Memory B cell (primary cell): ENCODE data around the gene GBA3.

Experiments used
- ATAC-seq: fragments of 150-1000 bp; cut with Tn5 transposase; 2 replicates; pipeline ENCODE4 v1.10.0; 2021; ENCODE audit warnings: low read depth, mild to moderate bottlenecking, moderate library complexity
- DNase-seq, 2 donors: peaks; one replicate each; pipeline ENCODE4 v3.0.0; 2022; ENCODE audit warnings: low spot score in 2 of 2
- H3K27ac Mint-ChIP-seq: one replicate; pipeline ENCODE4 v1.8.0; 2022; ENCODE audit warnings: mild to moderate bottlenecking, moderate library complexity, mixed read lengths
- H3K27me3 Mint-ChIP-seq: one replicate; pipeline ENCODE4 v1.8.0; 2022; ENCODE audit warnings: mixed read lengths
- H3K36me3 Mint-ChIP-seq: one replicate; pipeline ENCODE4 v1.8.0; 2022; ENCODE audit warnings: mild to moderate bottlenecking, mixed read lengths
- H3K4me1 Mint-ChIP-seq: one replicate; pipeline ENCODE4 v1.8.0; 2022; ENCODE audit warnings: mixed read lengths
- H3K4me3 Mint-ChIP-seq: one replicate; pipeline ENCODE4 v1.8.0; 2022; ENCODE audit warnings: mild to moderate bottlenecking, moderate library complexity, mixed read lengths
- H3K9me3 Mint-ChIP-seq: one replicate; pipeline ENCODE4 v1.8.0; 2022; ENCODE audit warnings: mixed read lengths

GBA3 gene

GRCh38 chr4:22677780-22678179, 15.0 kb upstream of the GBA3 start:
- Mint-ChIP-seq H3K27ac (no peak overlapping the region), H3K4me3 (no peak overlapping the region), H3K27me3 (no peaks in the 10 kb centered on the region), H3K4me1 (no peaks in the 10 kb centered on the region), H3K9me3 (peaks cover 7% of the 10 kb centered on the region), H3K36me3 (no peaks in the 10 kb centered on the region)
- DNase-seq, result no peak
- ATAC-seq, result no peak

GRCh38 chr4:22678940-22679854, 13.5 kb upstream of the GBA3 start:
- ATAC-seq, result no peak
- no peaks in the 10 kb centered on the region for H3K27me3 Mint-ChIP-seq
- DNase-seq, result no peak
- H3K4me3 Mint-ChIP-seq, result no peak overlapping the region
- peaks cover 6% of the 10 kb centered on the region for H3K9me3 Mint-ChIP-seq
- no peak overlapping the region for H3K27ac Mint-ChIP-seq
- no peaks in the 10 kb centered on the region for H3K4me1 Mint-ChIP-seq
- H3K36me3 Mint-ChIP-seq, result no peaks in the 10 kb centered on the region

GRCh38 chr4:22680065-22680642, 12.6 kb upstream of the GBA3 start:
- Mint-ChIP-seq H3K27me3 (peaks cover 2% of the 10 kb centered on the region), H3K9me3 (peaks cover 4% of the 10 kb centered on the region), H3K27ac (no peak overlapping the region), H3K4me1 (no peaks in the 10 kb centered on the region), H3K36me3 (no peaks in the 10 kb centered on the region), H3K4me3 (no peak overlapping the region)
- DNase-seq, result no peak
- ATAC-seq, result no peak

- no peak for DNase-seq
Measured at GRCh38 chr4:22683726-22684125, 9.0 kb upstream of the GBA3 start.

GRCh38 chr4:22686141-22686540, 6.6 kb upstream of the GBA3 start:
- H3K27me3 Mint-ChIP-seq, result peaks cover 2% of the 10 kb centered on the region
- H3K9me3 Mint-ChIP-seq, result no peaks in the 10 kb centered on the region
- H3K4me3 Mint-ChIP-seq, result no peak overlapping the region
- no peaks in the 10 kb centered on the region for H3K4me1 Mint-ChIP-seq
- no peaks in the 10 kb centered on the region for H3K36me3 Mint-ChIP-seq
- no peak for ATAC-seq
- no peak overlapping the region for H3K27ac Mint-ChIP-seq
- DNase-seq, result no peak

More at GRCh38 chr4:22683726-22684125, 9.0 kb upstream of the GBA3 start:
- H3K27me3 Mint-ChIP-seq, result peaks cover 2% of the 10 kb centered on the region
- no peaks in the 10 kb centered on the region for H3K4me1 Mint-ChIP-seq
- H3K4me3 Mint-ChIP-seq, result no peak overlapping the region
- no peaks in the 10 kb centered on the region for H3K36me3 Mint-ChIP-seq
- peaks cover 2% of the 10 kb centered on the region for H3K9me3 Mint-ChIP-seq
- no peak overlapping the region for H3K27ac Mint-ChIP-seq
- no peak for ATAC-seq

GRCh38 chr4:22688236-22688635, 4.5 kb upstream of the GBA3 start:
- no peaks in the 10 kb centered on the region for H3K36me3 Mint-ChIP-seq
- H3K4me3 Mint-ChIP-seq, result no peak overlapping the region
- peaks cover 2% of the 10 kb centered on the region for H3K27me3 Mint-ChIP-seq

GRCh38 chr4:22689428-22689827, 3.3 kb upstream of the GBA3 start:
- ATAC-seq (no peak), DNase-seq (no peak)
- H3K36me3 Mint-ChIP-seq, result no peaks in the 10 kb centered on the region
- no peak overlapping the region for H3K27ac Mint-ChIP-seq
- peaks cover 2% of the 10 kb centered on the region for H3K27me3 Mint-ChIP-seq
- H3K4me1 Mint-ChIP-seq, result no peaks in the 10 kb centered on the region
- H3K4me3 Mint-ChIP-seq, result no peak overlapping the region
- H3K9me3 Mint-ChIP-seq, result peaks cover 1% of the 10 kb centered on the region

More at GRCh38 chr4:22688236-22688635, 4.5 kb upstream of the GBA3 start:
- H3K4me1 Mint-ChIP-seq, result no peaks in the 10 kb centered on the region
- ATAC-seq (no peak), DNase-seq (no peak)
- no peak overlapping the region for H3K27ac Mint-ChIP-seq
- H3K9me3 Mint-ChIP-seq, result no peaks in the 10 kb centered on the region

- Mint-ChIP-seq H3K4me1 (no peaks in the 10 kb centered on the region), H3K36me3 (no peaks in the 10 kb centered on the region), H3K9me3 (peaks cover 5% of the 10 kb centered on the region), H3K4me3 (no peak overlapping the region), H3K27me3 (no peaks in the 10 kb centered on the region), H3K27ac (no peak overlapping the region)
- DNase-seq (no peak), ATAC-seq (no peak)
Measured at GRCh38 chr4:22695029-22695428, 2.3 kb downstream of the GBA3 start.

- no peaks in the 10 kb centered on the region for H3K27me3 Mint-ChIP-seq
- no peak for DNase-seq
- H3K9me3 Mint-ChIP-seq, result peaks cover 8% of the 10 kb centered on the region
- no peaks in the 10 kb centered on the region for H3K4me1 Mint-ChIP-seq
- no peak for ATAC-seq
- H3K27ac Mint-ChIP-seq, result no peak overlapping the region
- H3K4me3 Mint-ChIP-seq, result no peak overlapping the region
- no peaks in the 10 kb centered on the region for H3K36me3 Mint-ChIP-seq
Measured at GRCh38 chr4:22695917-22696316, 3.2 kb downstream of the GBA3 start.

- H3K36me3 Mint-ChIP-seq, result no peaks in the 10 kb centered on the region
- no peaks in the 10 kb centered on the region for H3K4me1 Mint-ChIP-seq
- ATAC-seq (no peak), DNase-seq (no peak)
- no peak overlapping the region for H3K27ac Mint-ChIP-seq
- H3K9me3 Mint-ChIP-seq, result peaks cover 6% of the 10 kb centered on the region
- no peaks in the 10 kb centered on the region for H3K27me3 Mint-ChIP-seq
- no peak overlapping the region for H3K4me3 Mint-ChIP-seq
Measured at GRCh38 chr4:22703912-22704311, 11.2 kb downstream of the GBA3 start.

GRCh38 chr4:22707390-22707789, 14.7 kb downstream of the GBA3 start:
- peaks cover 4% of the 10 kb centered on the region for H3K9me3 Mint-ChIP-seq
- H3K4me1 Mint-ChIP-seq, result no peaks in the 10 kb centered on the region
- no peak overlapping the region for H3K4me3 Mint-ChIP-seq
- ATAC-seq (no peak), DNase-seq (no peak)
- no peaks in the 10 kb centered on the region for H3K27me3 Mint-ChIP-seq
- no peak overlapping the region for H3K27ac Mint-ChIP-seq
- no peaks in the 10 kb centered on the region for H3K36me3 Mint-ChIP-seq

GRCh38 chr4:22708961-22709360, 16.2 kb downstream of the GBA3 start:
- DNase-seq (no peak), ATAC-seq (no peak)
- no peaks in the 10 kb centered on the region for H3K27me3 Mint-ChIP-seq

GRCh38 chr4:22712105-22712504, 19.4 kb downstream of the GBA3 start:
- H3K4me3 Mint-ChIP-seq, result no peak overlapping the region
- H3K36me3 Mint-ChIP-seq, result no peaks in the 10 kb centered on the region
- no peaks in the 10 kb centered on the region for H3K27me3 Mint-ChIP-seq
- no peak overlapping the region for H3K27ac Mint-ChIP-seq
- peaks cover 4% of the 10 kb centered on the region for H3K9me3 Mint-ChIP-seq
- DNase-seq (no peak), ATAC-seq (no peak)
- H3K4me1 Mint-ChIP-seq, result no peaks in the 10 kb centered on the region

More at GRCh38 chr4:22708961-22709360, 16.2 kb downstream of the GBA3 start:
- H3K36me3 Mint-ChIP-seq, result no peaks in the 10 kb centered on the region
- H3K4me3 Mint-ChIP-seq, result no peak overlapping the region
- H3K27ac Mint-ChIP-seq, result no peak overlapping the region
- peaks cover 2% of the 10 kb centered on the region for H3K9me3 Mint-ChIP-seq
- no peaks in the 10 kb centered on the region for H3K4me1 Mint-ChIP-seq

- H3K27me3 Mint-ChIP-seq, result no peaks in the 10 kb centered on the region
- no peaks in the 10 kb centered on the region for H3K36me3 Mint-ChIP-seq
- H3K4me3 Mint-ChIP-seq, result no peak overlapping the region
- no peaks in the 10 kb centered on the region for H3K4me1 Mint-ChIP-seq
- no peak for ATAC-seq
- no peak for DNase-seq
- no peak overlapping the region for H3K27ac Mint-ChIP-seq
- H3K9me3 Mint-ChIP-seq, result peaks cover 4% of the 10 kb centered on the region
Measured at GRCh38 chr4:22712529-22712928, 19.8 kb downstream of the GBA3 start.
